Measurements from ENCODE around the gene SPAG17.

The SPAG17 gene

GRCh38 chr1:118075116-118075515 lies 109.9 kb downstream of the SPAG17 start:
- DNase-seq (ENCODE audit: low read depth) = no peak

GRCh38 chr1:118073648-118074435 lies 111.2 kb downstream of the SPAG17 start:
- DNase-seq (ENCODE audit: low read depth) = no peak

DNA sequence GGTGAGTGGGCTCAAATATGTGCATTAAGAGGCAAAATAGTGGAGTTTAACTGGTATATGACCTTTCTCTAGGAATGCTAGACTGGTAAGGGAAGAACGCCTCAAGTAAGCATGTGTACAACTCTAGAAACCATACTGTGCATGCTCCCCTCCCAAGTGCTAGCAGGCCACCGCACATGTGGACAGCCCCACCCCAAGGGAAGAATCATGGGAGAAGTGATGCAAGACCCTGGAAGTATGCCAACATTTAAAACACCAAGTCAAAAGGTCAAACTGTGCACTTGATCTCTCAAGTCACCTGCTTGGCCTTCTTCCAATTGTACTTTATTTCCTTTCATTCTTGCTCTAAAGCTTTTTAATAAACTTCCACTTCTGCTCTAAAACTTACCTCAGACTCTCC lies 135.0 kb downstream of the SPAG17 start:
- DNase-seq (ENCODE audit: low read depth) = no peak

DNA sequence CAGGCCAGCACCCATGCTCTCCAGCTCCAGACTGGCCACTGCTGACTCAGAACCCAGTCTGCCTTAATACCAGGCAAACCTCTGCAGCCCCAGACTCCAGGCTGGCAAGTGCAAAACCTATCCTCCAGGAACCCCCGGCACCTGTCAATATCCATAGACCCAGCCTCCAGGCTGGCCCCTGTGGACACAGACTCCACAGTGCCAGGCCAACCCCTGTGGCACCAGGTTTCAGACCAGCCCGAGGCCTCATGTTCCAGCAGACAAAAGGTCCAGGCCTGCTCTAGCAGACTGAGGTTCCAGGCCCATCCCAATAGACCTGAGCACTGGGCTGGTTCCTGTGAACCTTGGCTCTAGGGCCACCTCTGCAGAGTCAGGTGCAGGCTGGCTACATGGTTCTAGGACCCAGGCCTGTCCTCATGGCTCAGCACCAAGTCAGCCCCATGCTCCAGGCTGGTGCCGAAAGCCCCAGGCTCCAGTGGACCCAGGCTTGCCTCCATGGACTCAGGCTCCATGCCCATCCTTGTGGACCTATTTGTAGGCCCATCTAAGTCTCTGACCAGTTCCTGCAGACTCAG lies 137.3 kb downstream of the SPAG17 start:
- DNase-seq (ENCODE audit: low read depth) = no peak

- DNase-seq (ENCODE audit: low read depth) = no peak
Measured at GRCh38 chr1:118047006-118047649, 137.9 kb downstream of the SPAG17 start.

DNA sequence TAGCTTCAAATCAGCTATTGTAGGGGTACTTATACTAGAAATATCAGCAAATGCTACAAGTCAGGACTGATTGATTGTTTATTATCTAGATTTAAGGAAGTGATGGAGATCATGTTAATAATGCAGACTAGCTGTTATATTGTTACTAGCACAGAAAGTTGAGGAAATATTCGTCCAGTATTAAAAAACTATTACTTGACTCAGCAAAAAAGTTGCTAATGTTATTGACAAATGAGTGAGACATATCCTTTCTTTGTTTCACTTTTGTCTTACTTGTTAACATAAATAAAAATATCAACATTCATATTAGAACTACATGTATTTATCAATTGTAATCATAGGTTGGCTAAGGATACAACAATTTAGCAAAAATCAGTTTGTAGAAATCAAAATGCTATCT lies 141.4 kb downstream of the SPAG17 start:
- no peak for DNase-seq (ENCODE audit: low read depth)

DNA sequence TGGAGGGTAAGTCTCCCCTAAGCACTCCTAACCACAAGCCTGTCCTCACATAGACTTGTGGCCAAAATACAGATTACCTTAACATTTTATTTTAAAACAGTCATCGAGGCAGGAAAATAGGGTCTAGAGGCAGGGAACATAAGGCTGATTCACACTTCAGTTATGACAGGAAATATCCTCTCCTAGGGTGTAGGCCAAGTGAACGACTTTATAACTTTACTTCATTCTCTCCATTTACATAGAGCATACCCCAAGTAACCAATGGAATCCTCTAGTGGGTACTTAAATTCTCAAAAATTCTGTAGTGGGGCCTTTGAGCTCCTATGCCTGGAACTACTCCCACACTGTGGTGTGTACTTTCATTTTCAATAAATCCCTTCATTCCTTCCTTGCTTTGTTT lies 142.5 kb downstream of the SPAG17 start:
- DNase-seq (ENCODE audit: low read depth) = no peak

DNA sequence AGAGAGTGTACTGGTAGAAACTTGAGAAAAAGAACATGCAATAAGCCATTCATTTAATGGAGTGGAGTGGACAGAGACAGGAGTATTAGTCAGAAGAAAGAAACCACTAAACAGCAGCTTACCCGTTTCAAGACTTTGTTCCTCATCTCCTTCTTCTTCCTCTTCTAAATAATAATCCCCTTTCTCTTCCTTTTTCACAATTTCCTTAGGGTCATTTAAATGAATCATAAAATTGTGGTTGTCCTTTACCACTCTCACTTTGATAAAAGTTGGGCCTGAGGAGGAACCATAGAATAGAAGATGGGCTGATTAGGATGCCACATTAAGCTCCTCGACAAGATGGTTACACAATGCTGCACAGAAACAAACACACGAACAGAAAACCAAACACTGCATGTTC lies 145.9 kb downstream of the SPAG17 start:
- DNase-seq (ENCODE audit: low read depth) = no peak

GRCh38 chr1:118032883-118033282 lies 152.1 kb downstream of the SPAG17 start:
- DNase-seq (ENCODE audit: low read depth) = no peak

DNA sequence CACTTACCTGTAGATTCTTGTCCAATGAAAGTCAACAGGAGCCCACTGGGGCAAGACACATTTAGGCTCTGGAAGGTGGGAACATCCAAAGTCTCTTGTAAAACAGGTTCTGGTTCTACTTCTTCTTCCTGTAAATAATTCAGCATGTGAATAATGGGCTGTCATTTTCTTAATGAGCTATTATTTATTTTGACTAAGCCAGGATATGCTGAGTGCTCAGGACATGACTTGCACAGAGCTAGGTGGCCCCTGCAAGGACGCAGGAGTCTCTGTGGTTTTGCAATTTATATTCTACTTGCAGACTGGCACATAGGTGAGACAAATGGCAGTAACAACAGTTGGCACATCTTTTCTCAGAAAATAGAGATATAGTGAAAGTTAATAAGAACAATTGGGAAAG lies 156.8 kb downstream of the SPAG17 start:
- no peak for DNase-seq (ENCODE audit: low read depth)

- no peak for DNase-seq (ENCODE audit: low read depth)
Measured at GRCh38 chr1:118023199-118023598, 161.8 kb downstream of the SPAG17 start.

DNA sequence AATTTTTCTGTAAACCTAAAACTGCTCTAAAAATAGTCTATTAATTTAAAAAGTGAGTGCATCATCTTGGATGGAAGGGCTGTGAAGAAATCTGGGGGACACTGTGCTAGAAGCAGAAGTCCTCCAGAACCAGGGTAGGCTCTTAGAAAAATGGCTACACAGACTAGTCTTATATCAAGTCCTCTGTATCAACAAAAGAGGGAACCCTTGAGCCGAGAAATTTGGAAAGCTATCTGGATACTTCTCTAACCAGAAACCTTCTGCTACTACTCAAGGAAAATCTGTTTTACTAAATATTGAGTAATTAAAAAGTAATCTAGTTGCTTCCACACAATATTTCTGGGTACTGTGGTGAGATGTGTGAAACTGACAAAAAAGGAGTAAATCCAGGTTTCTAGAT lies 163.4 kb downstream of the SPAG17 start:
- DNase-seq (ENCODE audit: low read depth) = no peak

DNA sequence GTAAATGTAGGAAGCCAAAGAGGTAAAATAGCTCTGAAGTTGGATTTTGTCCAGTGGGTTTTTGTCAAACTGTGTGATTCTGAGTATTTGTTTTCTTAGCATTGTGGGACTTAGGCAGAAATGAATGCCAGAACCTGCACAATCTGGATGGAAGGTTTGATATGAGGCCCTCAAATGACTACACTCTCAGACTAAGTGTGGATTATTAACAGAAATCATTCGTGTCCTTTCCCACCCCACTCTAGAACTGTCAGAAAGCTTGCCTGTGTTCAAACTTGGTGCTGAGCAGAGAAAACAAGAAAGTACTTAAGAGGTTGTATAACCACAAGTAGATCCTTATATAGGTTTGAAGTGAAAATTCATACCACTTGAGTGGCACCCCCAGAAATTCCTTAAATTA lies 167.0 kb downstream of the SPAG17 start:
- no peak for DNase-seq (ENCODE audit: low read depth)

DNA sequence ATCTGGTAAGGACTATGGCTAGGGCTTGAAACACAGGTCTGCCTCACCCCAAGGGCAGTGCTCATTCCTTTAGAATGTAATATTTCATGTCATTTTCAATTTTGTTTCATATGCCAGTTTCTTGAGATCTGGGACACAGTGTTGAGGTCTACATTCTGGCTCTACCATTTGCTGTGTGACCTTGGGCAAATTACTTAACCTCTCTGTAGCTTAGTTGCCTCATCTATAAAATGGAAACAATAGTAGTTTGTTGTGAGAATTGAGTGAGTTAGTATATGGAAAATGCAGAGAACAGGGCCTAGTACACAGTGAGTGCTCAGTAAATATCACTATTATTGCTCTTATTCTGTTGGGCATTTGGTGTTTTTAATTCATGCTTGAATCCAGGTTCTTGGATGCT lies 171.1 kb downstream of the SPAG17 start:
- no peak for DNase-seq (ENCODE audit: low read depth)

- no peak for DNase-seq (ENCODE audit: low read depth)
Measured at GRCh38 chr1:118013336-118013735, 171.7 kb downstream of the SPAG17 start.

GRCh38 chr1:118012515-118013124 lies 172.4 kb downstream of the SPAG17 start:
- no peak for DNase-seq (ENCODE audit: low read depth)

- DNase-seq (ENCODE audit: low read depth) = no peak
Measured at GRCh38 chr1:118008011-118008410, 177.0 kb downstream of the SPAG17 start.

DNA sequence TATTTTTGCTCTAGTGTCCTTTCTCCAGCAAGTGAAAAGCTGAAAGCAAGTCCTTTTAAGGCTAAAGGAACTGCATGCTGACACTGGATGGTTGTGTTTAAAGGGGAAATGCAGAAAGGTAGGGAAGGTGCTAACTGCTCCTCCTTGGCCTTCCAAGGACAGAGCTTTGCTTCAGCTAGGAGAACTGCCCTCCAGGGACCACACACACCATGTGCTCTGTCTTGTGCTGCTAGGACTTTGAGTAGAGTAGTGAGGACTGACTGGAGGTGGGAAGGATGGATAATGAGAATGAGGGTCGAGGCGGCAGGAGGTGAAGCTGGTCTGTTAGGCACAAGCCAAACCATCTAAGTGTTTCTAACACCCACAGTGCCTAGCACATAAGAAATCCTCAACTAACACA lies 177.6 kb downstream of the SPAG17 start:
- no peak for DNase-seq (ENCODE audit: low read depth)

- no peak for DNase-seq (ENCODE audit: low read depth)
Measured at GRCh38 chr1:118004312-118004711, 180.7 kb downstream of the SPAG17 start.

DNA sequence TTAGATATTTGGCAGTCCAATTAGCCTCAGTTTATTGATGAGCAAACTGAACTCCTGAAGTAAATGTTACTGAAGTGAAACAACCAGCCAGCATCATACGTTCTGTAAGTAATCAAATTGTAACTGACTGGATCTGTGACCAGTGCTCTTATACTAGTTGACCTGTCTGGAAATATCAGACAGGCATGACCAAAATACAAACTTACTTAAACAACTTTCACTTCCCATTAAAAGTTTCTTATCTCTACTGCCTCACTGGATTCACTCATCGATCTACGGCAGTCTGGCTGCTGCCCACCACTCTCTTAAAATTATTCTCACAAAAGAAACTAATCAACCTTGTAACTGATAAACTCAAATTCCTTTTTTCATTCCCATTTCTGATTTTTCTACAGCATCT lies 199.1 kb downstream of the SPAG17 start:
- DNase-seq (ENCODE audit: low read depth) = no peak

DNA sequence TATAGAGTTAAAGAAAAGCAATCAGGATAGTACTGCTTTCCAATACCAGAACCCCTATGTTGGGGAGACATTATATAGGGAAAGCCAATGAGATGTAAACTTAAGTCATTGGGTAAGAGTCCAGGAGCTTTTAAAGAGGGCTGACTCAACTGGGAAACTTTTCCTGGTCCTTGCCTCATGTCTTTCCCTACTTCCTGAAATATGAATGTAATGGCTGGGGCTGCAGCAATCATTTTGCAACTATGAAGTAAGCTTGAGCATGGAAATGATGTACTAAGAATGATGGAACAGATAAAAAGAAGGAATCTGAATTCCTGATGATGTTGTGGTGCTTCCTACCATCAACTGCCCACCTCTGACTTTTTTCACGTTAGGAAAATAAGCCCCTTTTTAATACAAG lies 199.8 kb downstream of the SPAG17 start:
- no peak for DNase-seq (ENCODE audit: low read depth)

DNA sequence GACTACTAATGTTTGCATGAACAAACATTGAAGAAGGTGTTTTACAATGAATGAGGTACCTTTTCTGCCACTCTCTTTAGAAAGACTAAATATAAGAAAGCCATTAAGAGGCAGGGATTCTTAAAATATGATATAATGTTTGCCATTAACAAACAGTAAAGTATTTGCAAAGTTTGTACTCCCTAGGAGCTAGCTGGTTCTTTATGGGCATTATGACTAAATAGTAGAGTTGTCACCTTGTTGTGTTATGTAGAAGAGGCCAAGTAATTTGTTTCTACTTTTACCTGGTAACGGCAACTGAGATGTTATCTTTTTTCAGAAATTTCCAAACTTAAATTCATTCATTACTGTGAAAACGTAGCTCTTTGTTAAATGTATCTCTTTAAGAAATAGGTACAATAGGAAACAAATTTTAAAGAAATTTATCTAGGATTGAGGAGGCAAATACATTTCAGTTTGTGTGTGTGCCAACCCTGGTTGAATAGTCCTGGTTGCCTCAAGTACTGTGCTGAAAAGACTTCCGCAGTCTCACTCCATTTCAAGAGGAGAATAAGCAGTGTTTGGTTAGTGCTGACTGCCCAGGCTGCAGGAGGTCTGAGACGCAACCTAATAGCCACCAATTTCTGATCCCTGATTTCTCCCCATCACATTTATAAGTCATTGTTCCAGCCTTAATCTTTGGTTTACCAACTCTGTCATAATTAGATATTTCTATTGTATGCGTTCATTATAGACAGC lies 203.4 kb downstream of the SPAG17 start:
- DNase-seq (ENCODE audit: low read depth) = no peak
